SK-N-SH (cell line): Measurements from ENCODE around the gene TTLL12. TPM values are rescaled to one million over a fixed set of nuclear protein-coding genes. Genes with fewer than 3 reads are reported as not detected.

Experiments used
- CTCF ChIA-PET: fragments of 300-600, 350-600 bp; formaldehyde crosslinking; extraction: SDS; loops from one replicate; lab custom pipeline; 2021; lab: Yijun Ruan, JAX
- POLR2A ChIA-PET: fragments of 350-600 bp; sonication (Branson Sonifier 250); formaldehyde crosslinking; extraction: SDS; loops from one replicate; lab custom pipeline; 2020; ENCODE audit warnings: antibody characterized with exemption, inconsistent platforms; lab: Yijun Ruan, JAX
- DNase-seq: peaks from one replicate; pipeline ENCODE4 v3.0.0; 2012
- H2AFZ ChIP-seq: fragments of 200-600 bp; sonication (generic); 2 replicates; pipeline ENCODE4 v1.8.1; 2016; ENCODE audit warnings: antibody characterized with exemption, mild to moderate bottlenecking, low read depth
- H3F3A ChIP-seq: fragments of 200-600 bp; sonication (generic); replicated peaks from 2 replicates; pipeline ENCODE3; 2016; ENCODE audit warnings: antibody characterized with exemption, mild to moderate bottlenecking; ENCODE audit not compliant: insufficient read depth
- H3K27ac ChIP-seq, 2 experiments: fragments of 200-500 bp in 1 of 2; fragments of 200-600 bp in 1 of 2; sonication (Bioruptor generic) in 1 of 2; sonication (generic), shearing (Covaris generic) in 1 of 2; 2 replicates each; pipeline versions ENCODE4 v1.5.1 to v1.6.1; 2014 to 2016; ENCODE audit warnings: low read depth in 2 of 2, inconsistent platforms in 1 of 2, low read length in 1 of 2, mild to moderate bottlenecking in 1 of 2, mixed read lengths in 1 of 2
- H3K27me3 ChIP-seq: fragments of 200-600 bp; sonication (generic), shearing (Covaris generic); 2 replicates; pipeline ENCODE4 v1.6.1; 2016; ENCODE audit warnings: mixed run types; ENCODE audit not compliant: insufficient read depth
- H3K36me3 ChIP-seq, 2 experiments: fragments of 200-500 bp in 1 of 2; fragments of 200-600 bp in 1 of 2; sonication (Bioruptor generic) in 1 of 2; sonication (generic) in 1 of 2; replicated peaks in 1 of 2; 2 replicates each; pipeline versions ENCODE3 to v1.5.1; 2014 to 2016; ENCODE audit warnings: low read length in 1 of 2, mild to moderate bottlenecking in 1 of 2; ENCODE audit not compliant: insufficient read depth in 2 of 2, control insufficient read depth in 1 of 2
- H3K4me1 ChIP-seq, 2 experiments: fragments of 200-500 bp in 1 of 2; fragments of 200-600 bp in 1 of 2; sonication (Bioruptor generic) in 1 of 2; sonication (generic), shearing (Covaris generic) in 1 of 2; 2 replicates each; pipeline versions ENCODE4 v1.5.1 to v1.6.1; 2014 to 2016; ENCODE audit warnings: low read depth in 1 of 2, low read length in 1 of 2, mixed run types in 1 of 2; ENCODE audit not compliant: insufficient read depth in 2 of 2, control insufficient read depth in 1 of 2
- H3K4me2 ChIP-seq: fragments of 200-600 bp; sonication (generic), shearing (Covaris generic); 2 replicates; pipeline ENCODE4 v1.6.1; 2017; ENCODE audit warnings: mixed run types
- H3K4me3 ChIP-seq, 2 experiments: fragments of 200-500 bp in 1 of 2; fragments of 200-600 bp in 1 of 2; sonication (Bioruptor generic) in 1 of 2; sonication (generic), shearing (Covaris generic) in 1 of 2; 2 replicates each; pipeline versions ENCODE4 v1.5.1 to v1.8.1; 2014 to 2016; ENCODE audit warnings: low read depth in 2 of 2, inconsistent platforms in 1 of 2, low read length in 1 of 2, mild to moderate bottlenecking in 1 of 2, mixed read lengths in 1 of 2, moderate library complexity in 1 of 2
- H3K79me2 ChIP-seq: fragments of 200-600 bp; sonication (generic); 2 replicates; pipeline ENCODE4 v1.8.1; 2017; ENCODE audit warnings: mild to moderate bottlenecking; ENCODE audit not compliant: insufficient read depth
- H3K9ac ChIP-seq: fragments of 200-600 bp; sonication (generic); 2 replicates; pipeline ENCODE4 v1.6.1; 2017; ENCODE audit warnings: mixed run types
- H3K9me2 ChIP-seq: fragments of 200-600 bp; sonication (generic); 2 replicates; pipeline ENCODE4 v1.6.1; 2017; ENCODE audit warnings: mixed run types
- H3K9me3 ChIP-seq: fragments of 200-600 bp; sonication (generic); 2 replicates; pipeline ENCODE4 v1.6.1; 2017; ENCODE audit warnings: mixed run types, mild to moderate bottlenecking, moderate library complexity
- H4K20me1 ChIP-seq: fragments of 200-600 bp; sonication (generic); 2 replicates; pipeline ENCODE4 v1.6.1; 2017; ENCODE audit warnings: mild to moderate bottlenecking, mixed run types; ENCODE audit not compliant: insufficient read depth
- CHD2 ChIP-seq: fragments of 150-350 bp; IDR thresholded peaks from 2 replicates; pipeline ENCODE4 v1.6.1; 2018; ENCODE audit warnings: low read length; ENCODE audit not compliant: partially characterized antibody
- ELF1 ChIP-seq: IDR thresholded peaks from 2 replicates; pipeline ENCODE4 v1.4.0; 2012
- EP300 ChIP-seq, 2 experiments: IDR thresholded peaks; 2 replicates each; pipeline versions ENCODE4 v1.4.0 to v1.6.1; 2012; ENCODE audit warnings: borderline replicate concordance in 1 of 2, low read depth in 1 of 2, low read length in 1 of 2
- GATA2 ChIP-seq: sonication (generic); formaldehyde crosslinking; IDR thresholded peaks from 2 replicates; pipeline ENCODE4 v1.5.0; 2020; ENCODE audit warnings: mild to moderate bottlenecking, missing genetic modification reagents
- JUND ChIP-seq: IDR thresholded peaks from 2 replicates; pipeline ENCODE4 v1.4.0; 2012
- MAX ChIP-seq: IDR thresholded peaks from 2 replicates; pipeline ENCODE4 v1.4.0; 2012; ENCODE audit warnings: low read depth
- MEF2A ChIP-seq: IDR thresholded peaks from 2 replicates; pipeline ENCODE4 v1.4.0; 2012; ENCODE audit warnings: low read depth, borderline replicate concordance
- NFIC ChIP-seq: IDR thresholded peaks from 2 replicates; pipeline ENCODE4 v1.4.0; 2012; ENCODE audit warnings: borderline replicate concordance
- POLR2AphosphoS5 ChIP-seq: IDR thresholded peaks from 2 replicates; pipeline ENCODE4 v1.6.1; 2012; ENCODE audit warnings: low read depth, low read length
- RXRA ChIP-seq: IDR thresholded peaks from 2 replicates; pipeline ENCODE4 v1.4.0; 2012; ENCODE audit warnings: low read depth, mild to moderate bottlenecking, borderline replicate concordance
- SIN3A ChIP-seq: IDR thresholded peaks from 2 replicates; pipeline ENCODE4 v1.6.1; 2012; ENCODE audit warnings: low read depth, mild to moderate bottlenecking, low read length, moderate library complexity, borderline replicate concordance
- SMC3 ChIP-seq: IDR thresholded peaks from 2 replicates; pipeline ENCODE4 v1.6.1; 2012; ENCODE audit warnings: low read depth, low read length, improper control_type of control experiment
- TCF12 ChIP-seq: IDR thresholded peaks from 2 replicates; pipeline ENCODE4 v1.4.0; 2012
- ZBTB33 ChIP-seq: IDR thresholded peaks from 2 replicates; pipeline ENCODE4 v1.4.0; 2012; ENCODE audit warnings: low read depth, borderline replicate concordance
- WGBS: methylation state at CpG from one replicate; pipeline ENCODE4 v1.1.6; 2017; ENCODE audit warnings: low lambda C conversion rate; 5-methylcytosine and 5-hydroxymethylcytosine counted together
- polyA plus RNA-seq, 3 experiments: library from polyadenylated mRNA; depleted of rRNA; stranded (reverse); fragments of >200 nt; gene quantifications; 2 replicates each; pipeline ENCODE4 v1.2.3, GENCODE V29; 2012
- TF ChIP-seq, protein P1 (sequence below): fragments of 150-350 bp; IDR thresholded peaks from 2 replicates; pipeline ENCODE4 v1.6.1; 2017; ENCODE audit warnings: antibody characterized with exemption, low read length, low read depth, borderline replicate concordance
- TF ChIP-seq, protein P2 (sequence below): IDR thresholded peaks from 2 replicates; pipeline ENCODE4 v1.6.1; 2012; ENCODE audit warnings: mild to moderate bottlenecking, low read depth, low read length, moderate library complexity

TTLL12 gene
- polyA plus RNA-seq, 1 of the 3 experiments (the other 2 are of a cell fraction), result 11.5 TPM

DNA sequence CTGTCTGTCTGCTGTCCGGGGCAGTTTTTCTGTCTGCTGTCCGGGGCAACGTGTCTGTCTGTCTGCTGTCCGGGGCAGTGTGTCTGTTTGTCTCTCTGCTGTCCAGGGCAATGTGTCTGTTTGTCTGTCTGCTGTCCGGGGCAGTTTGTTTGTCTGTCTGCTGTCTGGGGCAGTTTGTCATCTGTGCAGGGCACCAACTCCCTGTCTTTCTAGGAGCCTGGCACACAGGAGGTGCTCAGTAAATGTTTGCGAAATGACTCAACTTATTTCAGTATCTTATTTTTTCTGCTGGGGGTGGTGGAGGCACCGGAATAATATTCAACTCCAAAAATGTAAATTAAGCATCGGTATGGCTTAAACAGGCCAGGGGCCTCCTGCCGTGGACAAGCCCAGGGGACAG lies 12.0 kb upstream of the TTLL12 start:
- H3K36me3 ChIP-seq, result no peaks in the 10 kb centered on the region
- no peaks in the 10 kb centered on the region for H3K27me3 ChIP-seq
- no peaks in the 10 kb centered on the region for H3K79me2 ChIP-seq
- H3K9me3 ChIP-seq, result no peaks in the 10 kb centered on the region
- no peaks in the 10 kb centered on the region for H3F3A ChIP-seq
- no peak overlapping the region for H3K9ac ChIP-seq
- H3K27ac ChIP-seq, result no peak overlapping the region
- H3K4me2 ChIP-seq, result no peak overlapping the region
- H4K20me1 ChIP-seq, result no peaks in the 10 kb centered on the region
- H2AFZ ChIP-seq, result no peak overlapping the region
- no peak for DNase-seq
- H3K4me1 ChIP-seq, result no peaks in the 10 kb centered on the region; a peak in 1 of 4 replicates
- WGBS, result 52% methylated on average over 7 of the region's 9 CpGs
- no peak overlapping the region for H3K4me3 ChIP-seq
- no peaks in the 10 kb centered on the region for H3K9me2 ChIP-seq
- ChIA-PET CTCF (no interaction called here), POLR2A (no interaction called here)
- TF ChIP-seq MEF2A (no peak), NFIC (no peak), MAX (no peak), ZBTB33 (no peak)
- TF ChIP-seq, protein P1, sequence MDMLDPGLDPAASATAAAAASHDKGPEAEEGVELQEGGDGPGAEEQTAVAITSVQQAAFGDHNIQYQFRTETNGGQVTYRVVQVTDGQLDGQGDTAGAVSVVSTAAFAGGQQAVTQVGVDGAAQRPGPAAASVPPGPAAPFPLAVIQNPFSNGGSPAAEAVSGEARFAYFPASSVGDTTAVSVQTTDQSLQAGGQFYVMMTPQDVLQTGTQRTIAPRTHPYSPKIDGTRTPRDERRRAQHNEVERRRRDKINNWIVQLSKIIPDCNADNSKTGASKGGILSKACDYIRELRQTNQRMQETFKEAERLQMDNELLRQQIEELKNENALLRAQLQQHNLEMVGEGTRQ, result no peak
- TF ChIP-seq, protein P2, sequence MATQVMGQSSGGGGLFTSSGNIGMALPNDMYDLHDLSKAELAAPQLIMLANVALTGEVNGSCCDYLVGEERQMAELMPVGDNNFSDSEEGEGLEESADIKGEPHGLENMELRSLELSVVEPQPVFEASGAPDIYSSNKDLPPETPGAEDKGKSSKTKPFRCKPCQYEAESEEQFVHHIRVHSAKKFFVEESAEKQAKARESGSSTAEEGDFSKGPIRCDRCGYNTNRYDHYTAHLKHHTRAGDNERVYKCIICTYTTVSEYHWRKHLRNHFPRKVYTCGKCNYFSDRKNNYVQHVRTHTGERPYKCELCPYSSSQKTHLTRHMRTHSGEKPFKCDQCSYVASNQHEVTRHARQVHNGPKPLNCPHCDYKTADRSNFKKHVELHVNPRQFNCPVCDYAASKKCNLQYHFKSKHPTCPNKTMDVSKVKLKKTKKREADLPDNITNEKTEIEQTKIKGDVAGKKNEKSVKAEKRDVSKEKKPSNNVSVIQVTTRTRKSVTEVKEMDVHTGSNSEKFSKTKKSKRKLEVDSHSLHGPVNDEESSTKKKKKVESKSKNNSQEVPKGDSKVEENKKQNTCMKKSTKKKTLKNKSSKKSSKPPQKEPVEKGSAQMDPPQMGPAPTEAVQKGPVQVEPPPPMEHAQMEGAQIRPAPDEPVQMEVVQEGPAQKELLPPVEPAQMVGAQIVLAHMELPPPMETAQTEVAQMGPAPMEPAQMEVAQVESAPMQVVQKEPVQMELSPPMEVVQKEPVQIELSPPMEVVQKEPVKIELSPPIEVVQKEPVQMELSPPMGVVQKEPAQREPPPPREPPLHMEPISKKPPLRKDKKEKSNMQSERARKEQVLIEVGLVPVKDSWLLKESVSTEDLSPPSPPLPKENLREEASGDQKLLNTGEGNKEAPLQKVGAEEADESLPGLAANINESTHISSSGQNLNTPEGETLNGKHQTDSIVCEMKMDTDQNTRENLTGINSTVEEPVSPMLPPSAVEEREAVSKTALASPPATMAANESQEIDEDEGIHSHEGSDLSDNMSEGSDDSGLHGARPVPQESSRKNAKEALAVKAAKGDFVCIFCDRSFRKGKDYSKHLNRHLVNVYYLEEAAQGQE, result no peak

DNA sequence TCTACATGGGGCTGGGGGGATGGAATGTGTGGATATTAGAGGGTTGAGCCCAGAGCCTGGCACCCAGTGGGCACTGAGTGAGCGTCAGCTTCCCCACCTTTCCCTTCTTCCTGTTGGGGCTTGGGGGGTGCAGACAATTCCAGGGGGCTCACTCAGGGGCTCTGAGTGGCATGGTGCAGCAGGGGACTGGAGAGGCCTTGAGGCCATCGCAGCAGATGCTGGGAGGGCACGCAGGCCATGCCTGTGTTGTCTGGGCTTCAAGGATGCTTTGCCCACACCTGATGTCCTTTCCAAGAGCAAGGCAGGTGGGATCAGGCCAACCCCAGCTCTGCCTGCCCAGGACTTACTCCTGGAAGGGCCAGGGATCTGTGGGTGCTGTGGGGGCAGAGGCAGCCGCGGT lies 11.2 kb upstream of the TTLL12 start:
- Histone ChIP-seq H3K9me2 (no peaks in the 10 kb centered on the region), H2AFZ (no peak overlapping the region), H3K9me3 (no peaks in the 10 kb centered on the region), H3F3A (no peaks in the 10 kb centered on the region), H3K36me3 (no peaks in the 10 kb centered on the region), H3K4me3 (no peak overlapping the region), H3K4me1 (no peaks in the 10 kb centered on the region; a peak in 1 of 4 replicates), H3K9ac (no peak overlapping the region), H3K27me3 (no peaks in the 10 kb centered on the region), H4K20me1 (no peaks in the 10 kb centered on the region), H3K79me2 (no peaks in the 10 kb centered on the region), H3K27ac (no peak overlapping the region), H3K4me2 (no peak overlapping the region)
- ChIA-PET POLR2A (no interaction called here), CTCF (no interaction called here)
- WGBS, result 60% methylated on average over 2 of the region's 5 CpGs
- DNase-seq, result no peak
- TF ChIP-seq SMC3 (no peak), JUND (no peak), GATA2 (CRISPR knock-in tag) (no peak), ZBTB33 (no peak), CHD2 (no peak), POLR2AphosphoS5 (no peak), EP300 (IDR thresholded peaks at IDR 0.05; ENCODE audit: borderline replicate concordance in 1 of 2, low read depth in 1 of 2, low read length in 1 of 2) (no peak), SIN3A (no peak), TCF12 (no peak), NFIC (no peak), ELF1 (no peak), RXRA (no peak)
- TF ChIP-seq, protein P1, result no peak
